ENCODE data around the gene TEX9.

Gene TEX9

GRCh38 chr15:56454836-56455235, 89.6 kb downstream of the TEX9 start:
- no peak for DNase-seq (ENCODE audit: low spot score)

GRCh38 chr15:56456229-56456628, 91.0 kb downstream of the TEX9 start:
- no peak for DNase-seq (ENCODE audit: low spot score)

GRCh38 chr15:56459096-56459495, 93.9 kb downstream of the TEX9 start:
- no peak for DNase-seq (ENCODE audit: low spot score)

- DNase-seq (ENCODE audit: low spot score) = no peak
Observed at GRCh38 chr15:56460071-56460470, 94.8 kb downstream of the TEX9 start.

GRCh38 chr15:56460947-56461346, 95.7 kb downstream of the TEX9 start:
- DNase-seq (ENCODE audit: low spot score) = no peak

- DNase-seq (ENCODE audit: low spot score) = peak; percentile 63
Observed at GRCh38 chr15:56464893-56465520, 99.8 kb downstream of the TEX9 start, which contains the start of gene MNS1. Gene MNS1 (minus strand): TSS chr15:56465137. CDS start chr15:56464972, 165 bp downstream.

GRCh38 chr15:56467616-56468015, 102.4 kb downstream of the TEX9 start:
- DNase-seq (ENCODE audit: low spot score) = no peak

GRCh38 chr15:56468401-56468800, 103.2 kb downstream of the TEX9 start:
- DNase-seq (ENCODE audit: low spot score) = no peak

- DNase-seq (ENCODE audit: low spot score) = no peak
Observed at GRCh38 chr15:56469483-56469882, 104.3 kb downstream of the TEX9 start.

GRCh38 chr15:56471440-56472069, 106.3 kb downstream of the TEX9 start:
- no peak for DNase-seq (ENCODE audit: low spot score)

GRCh38 chr15:56472278-56472677, 107.1 kb downstream of the TEX9 start:
- no peak for DNase-seq (ENCODE audit: low spot score)

- DNase-seq (ENCODE audit: low spot score) = no peak
Observed at GRCh38 chr15:56473017-56473416, 107.8 kb downstream of the TEX9 start.

GRCh38 chr15:56475351-56475750, 110.1 kb downstream of the TEX9 start:
- no peak for DNase-seq (ENCODE audit: low spot score)

Data from COLO829 (cell line).